ENCODE measurements around the gene INCENP. TPM values are rescaled to one million over a fixed set of nuclear protein-coding genes. Genes with fewer than 3 reads are reported as not detected.

Gene INCENP
- total and polyA plus RNA-seq, 11 donors: 2.0 to 22.8 (median 12.5) TPM

DNA sequence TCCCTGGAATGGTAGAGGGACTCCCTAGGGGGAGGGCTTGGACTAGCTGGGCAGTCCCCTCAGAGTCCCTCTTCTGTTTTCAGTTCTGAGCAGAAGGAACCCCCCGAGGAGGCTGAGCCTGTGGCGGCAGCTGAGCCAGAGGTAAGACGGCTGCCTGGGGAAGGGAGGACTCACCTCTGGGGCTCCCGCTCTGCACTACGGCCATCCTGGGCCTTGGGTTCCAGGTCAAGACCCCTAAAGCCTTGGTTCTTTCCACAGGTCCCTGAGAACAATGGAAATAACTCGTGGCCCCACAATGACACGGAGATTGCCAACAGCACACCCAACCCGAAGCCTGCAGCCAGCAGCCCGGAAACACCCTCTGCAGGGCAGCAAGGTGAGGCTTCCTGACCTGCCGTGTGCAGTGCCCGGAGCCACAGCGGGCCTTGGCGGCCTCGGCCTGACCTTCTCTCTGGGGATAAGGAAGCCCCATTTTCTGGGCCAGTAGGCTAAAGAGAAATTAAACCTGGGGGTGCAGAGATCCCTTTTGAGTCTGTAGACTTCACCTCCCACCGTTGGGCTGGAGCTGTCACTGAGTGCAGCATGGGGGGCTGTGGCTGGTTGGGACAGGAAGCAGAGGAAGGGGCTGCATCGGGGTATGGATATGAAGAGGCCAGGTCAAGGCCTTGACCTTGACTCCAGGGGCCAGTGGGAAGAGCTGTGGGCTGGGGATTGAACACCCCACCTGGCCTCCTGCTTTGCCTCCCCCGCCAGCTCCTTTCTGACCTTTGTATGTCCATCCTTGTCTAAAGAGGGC is 15.0 kb downstream of the INCENP start:
- H3K27me3 ChIP-seq: no peaks in the 10 kb centered on the region
- no peaks in the 10 kb centered on the region for H3K9me3 ChIP-seq
- 91 to 95% (median 94%) methylated on average over 14 to 17 of the region's 17 CpGs for WGBS, 4 donors
- H3K27ac ChIP-seq: no peak overlapping the region
- no peak overlapping the region for H3K4me3 ChIP-seq
- intact Hi-C loops (cut with DNase I): no loop called here
- peaks cover 0 to 59% (median 29%) of the 10 kb centered on the region in 9 donors for H3K36me3 ChIP-seq
- ATAC-seq (no peak), DNase-seq (no peak)
- H3K4me1 ChIP-seq: no peaks in the 10 kb centered on the region
- TF ChIP-seq, protein P1, sequence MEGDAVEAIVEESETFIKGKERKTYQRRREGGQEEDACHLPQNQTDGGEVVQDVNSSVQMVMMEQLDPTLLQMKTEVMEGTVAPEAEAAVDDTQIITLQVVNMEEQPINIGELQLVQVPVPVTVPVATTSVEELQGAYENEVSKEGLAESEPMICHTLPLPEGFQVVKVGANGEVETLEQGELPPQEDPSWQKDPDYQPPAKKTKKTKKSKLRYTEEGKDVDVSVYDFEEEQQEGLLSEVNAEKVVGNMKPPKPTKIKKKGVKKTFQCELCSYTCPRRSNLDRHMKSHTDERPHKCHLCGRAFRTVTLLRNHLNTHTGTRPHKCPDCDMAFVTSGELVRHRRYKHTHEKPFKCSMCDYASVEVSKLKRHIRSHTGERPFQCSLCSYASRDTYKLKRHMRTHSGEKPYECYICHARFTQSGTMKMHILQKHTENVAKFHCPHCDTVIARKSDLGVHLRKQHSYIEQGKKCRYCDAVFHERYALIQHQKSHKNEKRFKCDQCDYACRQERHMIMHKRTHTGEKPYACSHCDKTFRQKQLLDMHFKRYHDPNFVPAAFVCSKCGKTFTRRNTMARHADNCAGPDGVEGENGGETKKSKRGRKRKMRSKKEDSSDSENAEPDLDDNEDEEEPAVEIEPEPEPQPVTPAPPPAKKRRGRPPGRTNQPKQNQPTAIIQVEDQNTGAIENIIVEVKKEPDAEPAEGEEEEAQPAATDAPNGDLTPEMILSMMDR (IDR thresholded peaks at IDR 0.05): no peak
- TF ChIP-seq POLR2A (IDR thresholded peaks at IDR 0.05): no peak

DNA sequence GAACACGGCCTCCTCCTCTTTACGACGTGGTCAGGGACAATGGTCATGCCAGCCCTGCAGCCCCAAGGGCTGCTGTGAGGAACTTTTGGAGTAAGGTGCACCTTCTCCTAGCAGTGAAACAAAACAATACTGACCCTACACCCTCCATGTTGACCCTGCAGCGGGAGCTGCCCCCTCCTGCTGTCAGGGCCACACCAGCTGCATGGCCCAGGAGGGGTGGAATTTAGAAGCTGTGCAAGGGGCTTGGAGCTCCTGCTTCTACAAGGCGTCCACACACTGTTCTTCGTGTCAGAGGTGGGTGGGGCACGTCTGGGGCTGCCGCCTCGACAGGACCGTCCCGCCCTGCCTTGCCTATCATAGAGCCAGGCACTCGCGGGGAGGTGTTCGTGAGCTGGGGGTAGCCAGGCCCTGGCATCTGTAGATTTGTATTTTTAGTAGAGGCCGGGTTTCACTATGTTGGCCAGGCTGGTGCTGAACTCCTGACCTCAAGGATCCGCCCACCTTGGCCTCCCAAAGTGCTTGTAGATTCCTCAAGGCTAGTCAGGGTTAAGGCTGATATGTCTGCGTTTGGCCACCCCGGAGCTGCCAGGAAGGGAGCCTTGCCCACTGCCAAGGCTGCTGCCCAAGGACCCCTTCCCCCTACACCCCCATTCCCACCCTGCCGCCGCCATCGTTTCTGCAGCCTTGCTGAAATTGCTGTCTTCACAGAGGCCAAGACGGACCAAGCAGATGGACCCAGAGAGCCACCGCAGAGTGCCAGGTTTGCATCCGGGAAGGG is 15.9 kb downstream of the INCENP start:
- Histone ChIP-seq H3K27me3 (no peaks in the 10 kb centered on the region), H3K9me3 (no peaks in the 10 kb centered on the region), H3K27ac (no peak overlapping the region), H3K36me3 (peaks cover 0 to 59% (median 35%) of the 10 kb centered on the region in 9 donors), H3K4me1 (no peaks in the 10 kb centered on the region), H3K4me3 (no peak overlapping the region)
- 95 to 97% (median 96%) methylated on average over 15 to 24 of the region's 24 CpGs for WGBS, 4 donors
- no peak for ATAC-seq
- TF ChIP-seq POLR2A (IDR thresholded peaks at IDR 0.05): no peak
- TF ChIP-seq, protein P1 (IDR thresholded peaks at IDR 0.05): no peak
- no peak for DNase-seq
- intact Hi-C loops (cut with DNase I): no loop called here

DNA sequence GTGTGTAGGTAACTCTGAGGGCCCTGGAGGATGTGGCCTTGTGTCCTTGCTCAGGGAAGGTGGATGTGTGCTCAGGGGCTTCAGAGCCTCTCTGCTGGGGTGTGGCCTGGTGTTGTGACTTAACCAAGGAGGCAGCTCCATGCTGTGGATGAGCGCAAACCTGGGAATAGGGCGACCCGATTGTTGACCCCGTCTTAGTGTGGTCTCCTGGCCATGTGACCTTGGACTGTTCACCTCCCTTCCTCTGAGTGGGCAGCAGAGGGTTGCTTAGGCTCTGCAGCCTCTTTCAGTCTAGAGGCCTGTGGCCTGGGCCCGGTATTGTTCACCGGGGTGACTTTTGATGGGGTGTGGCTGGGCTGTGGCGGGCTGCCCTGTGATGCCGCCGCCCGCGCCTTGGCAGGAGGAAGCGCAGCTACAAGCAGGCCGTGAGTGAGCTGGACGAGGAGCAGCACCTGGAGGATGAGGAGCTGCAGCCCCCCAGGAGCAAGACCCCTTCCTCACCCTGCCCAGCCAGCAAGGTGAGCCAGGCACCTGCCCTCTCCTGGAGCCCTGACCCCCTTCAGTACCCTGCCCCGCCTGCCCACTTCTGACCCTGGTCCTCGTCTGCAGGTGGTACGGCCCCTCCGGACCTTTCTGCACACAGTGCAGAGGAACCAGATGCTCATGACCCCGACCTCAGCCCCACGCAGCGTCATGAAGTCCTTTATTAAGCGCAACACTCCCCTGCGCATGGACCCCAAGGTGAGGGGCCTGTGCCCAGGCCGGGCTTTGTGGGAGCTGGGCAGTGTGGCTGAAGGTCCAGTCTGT is 16.7 kb downstream of the INCENP start:
- no peaks in the 10 kb centered on the region for H3K4me1 ChIP-seq
- no peak for TF ChIP-seq POLR2A (IDR thresholded peaks at IDR 0.05)
- TF ChIP-seq, protein P1 (IDR thresholded peaks at IDR 0.05): no peak
- H3K36me3 ChIP-seq: peaks cover 0 to 66% (median 43%) of the 10 kb centered on the region in 9 donors
- H3K4me3 ChIP-seq: no peak overlapping the region
- H3K27me3 ChIP-seq: no peaks in the 10 kb centered on the region
- no peaks in the 10 kb centered on the region for H3K9me3 ChIP-seq
- no peak overlapping the region for H3K27ac ChIP-seq
- DNase-seq (no peak), ATAC-seq (no peak)
- WGBS, 4 donors: 96 to 98% (median 98%) methylated on average over 14 to 24 of the region's 24 CpGs
- intact Hi-C loops (cut with DNase I): no loop called here

All from heart left ventricle (tissue), 16 donors.